HG03575 (cell line): ENCODE results near the gene OR2A25.
"Not testable (repeated sequence)": the region's sequence is repeated elsewhere in the genome, so short reads cannot be mapped to it uniquely, and the experiment has no call there.

ENCODE experiments used
- ATAC-seq: cut with Tn5 transposase; IDR thresholded peaks from one replicate; pipeline ENCODE4 v1.9.1; 2021; ENCODE audit not compliant: unreplicated experiment, insufficient number of reproducible peaks, low FRiP score; ENCODE audit errors: extremely low read depth

The OR2A25 gene

GRCh38 chr7:144069511-144069910 lies at the start of gene OR2A25:
OR2A25 (plus strand) TSS chr7:144069811; CDS start chr7:144074220, 4,409 bp downstream.
- ATAC-seq: no peak

GRCh38 chr7:144020340-144020739 lies 49.3 kb upstream of the OR2A25 start:
- no peak for ATAC-seq

GRCh38 chr7:144022169-144022568 lies 47.4 kb upstream of the OR2A25 start:
- ATAC-seq: no peak

- ATAC-seq: no peak
Observed at GRCh38 chr7:144023171-144023827, 46.3 kb upstream of the OR2A25 start.

GRCh38 chr7:144024213-144024612 lies 45.4 kb upstream of the OR2A25 start:
- no peak for ATAC-seq

GRCh38 chr7:144026203-144026883 lies 43.3 kb upstream of the OR2A25 start:
- no peak for ATAC-seq

- ATAC-seq: no peak
Observed at GRCh38 chr7:144027070-144027469, 42.5 kb upstream of the OR2A25 start.

GRCh38 chr7:144027974-144028373 lies 41.6 kb upstream of the OR2A25 start:
- ATAC-seq: no peak

- no peak for ATAC-seq
Observed at GRCh38 chr7:144028547-144028946, 41.1 kb upstream of the OR2A25 start.

GRCh38 chr7:144032516-144032915 lies 37.1 kb upstream of the OR2A25 start:
- ATAC-seq: no peak

- no peak for ATAC-seq
Observed at GRCh38 chr7:144032985-144033709, 36.5 kb upstream of the OR2A25 start.

GRCh38 chr7:144035385-144035784 lies 34.2 kb upstream of the OR2A25 start:
- no peak for ATAC-seq

GRCh38 chr7:144036302-144036885 lies 33.2 kb upstream of the OR2A25 start:
- ATAC-seq: no peak

GRCh38 chr7:144037414-144038035 lies 32.1 kb upstream of the OR2A25 start:
- ATAC-seq: no peak

GRCh38 chr7:144038887-144039286 lies 30.7 kb upstream of the OR2A25 start:
- no peak for ATAC-seq

- no peak for ATAC-seq
Observed at GRCh38 chr7:144048648-144049047, 21.0 kb upstream of the OR2A25 start, which contains the start of gene OR2A5. OR2A5 (plus strand) TSS chr7:144048948; CDS start chr7:144050402, 1,454 bp downstream.

- ATAC-seq: no peak
Observed at GRCh38 chr7:144049491-144049890, 20.1 kb upstream of the OR2A25 start.

- no peak for ATAC-seq
Observed at GRCh38 chr7:144050093-144050492, 19.5 kb upstream of the OR2A25 start.

- not testable (repeated sequence) for ATAC-seq
Observed at GRCh38 chr7:144050884-144051283, 18.7 kb upstream of the OR2A25 start.
